Subcutaneous adipose tissue (tissue), 4 donors: ENCODE results near the gene CADM4. TPM values are rescaled to one million over a fixed set of nuclear protein-coding genes. Genes with fewer than 3 reads are reported as not detected.

Source experiments
- small RNA-seq: library from RNA; depleted of rRNA; stranded (forward); fragments of <200 nt; gene quantifications from one replicate; pipeline ENCODE3, GENCODE V24; 2016
- total RNA-seq, 4 donors: library from RNA; depleted of rRNA; stranded (reverse); fragments of >200 nt; gene quantifications; one replicate each; pipeline ENCODE4 v1.1.0, GENCODE V29; 2016
- TF ChIP-seq, protein P1 (sequence below): fragments of 450-650 bp; IDR thresholded peaks from one replicate; pipeline ENCODE4 v1.5.1; 2016; ENCODE audit warnings: low read depth, mild to moderate bottlenecking, control low read depth, antibody characterized with exemption, moderate library complexity

The CADM4 gene
- total RNA-seq, 4 donors from 2014 or later = 0.57 to 31.9 (median 0.92) TPM

- TF ChIP-seq, protein P1, sequence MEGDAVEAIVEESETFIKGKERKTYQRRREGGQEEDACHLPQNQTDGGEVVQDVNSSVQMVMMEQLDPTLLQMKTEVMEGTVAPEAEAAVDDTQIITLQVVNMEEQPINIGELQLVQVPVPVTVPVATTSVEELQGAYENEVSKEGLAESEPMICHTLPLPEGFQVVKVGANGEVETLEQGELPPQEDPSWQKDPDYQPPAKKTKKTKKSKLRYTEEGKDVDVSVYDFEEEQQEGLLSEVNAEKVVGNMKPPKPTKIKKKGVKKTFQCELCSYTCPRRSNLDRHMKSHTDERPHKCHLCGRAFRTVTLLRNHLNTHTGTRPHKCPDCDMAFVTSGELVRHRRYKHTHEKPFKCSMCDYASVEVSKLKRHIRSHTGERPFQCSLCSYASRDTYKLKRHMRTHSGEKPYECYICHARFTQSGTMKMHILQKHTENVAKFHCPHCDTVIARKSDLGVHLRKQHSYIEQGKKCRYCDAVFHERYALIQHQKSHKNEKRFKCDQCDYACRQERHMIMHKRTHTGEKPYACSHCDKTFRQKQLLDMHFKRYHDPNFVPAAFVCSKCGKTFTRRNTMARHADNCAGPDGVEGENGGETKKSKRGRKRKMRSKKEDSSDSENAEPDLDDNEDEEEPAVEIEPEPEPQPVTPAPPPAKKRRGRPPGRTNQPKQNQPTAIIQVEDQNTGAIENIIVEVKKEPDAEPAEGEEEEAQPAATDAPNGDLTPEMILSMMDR = no peak
These were observed 57.2 kb downstream of the CADM4 start for GRCh38 chr19:43582495-43582894.

GRCh38 chr19:43581467-43581866 lies 58.2 kb downstream of the CADM4 start:
- TF ChIP-seq, protein P1 = no peak

- TF ChIP-seq, protein P1 = no peak
These were observed 60.9 kb downstream of the CADM4 start for GRCh38 chr19:43578787-43579186.

- TF ChIP-seq, protein P1 = no peak
These were observed 63.4 kb downstream of the CADM4 start for GRCh38 chr19:43575955-43576878.

GRCh38 chr19:43575156-43575950 lies 64.3 kb downstream of the CADM4 start, which contains the start of the genes PINLYP and XRCC1:
PINLYP (plus strand) TSS chr19:43575801; CDS start chr19:43577192, 1,391 bp downstream.
XRCC1 (minus strand) TSS chr19:43575527; CDS start chr19:43575458, 69 bp downstream.
- TF ChIP-seq, protein P1 = no peak

- TF ChIP-seq, protein P1 = no peak
These were observed 65.1 kb downstream of the CADM4 start for GRCh38 chr19:43574424-43575155.

Small RNA genes lying within 50 kb of the gene (small RNA-seq; reads per million reads assigned to genes)
- gene RN7SL368P = not detected

Other genes with a start within 250 kb of the CADM4 start
- not detected for gene TEX101, start 225.0 kb downstream of the CADM4 start, total RNA-seq
- under 1 TPM in 1 of 4 donors, not detected in 3; 0.34 TPM for gene LYPD3, start 174.2 kb downstream of the CADM4 start, total RNA-seq
- 1 to 10 TPM; 1.9 to 5.7 (median 3.5) TPM for gene PHLDB3, start 135.1 kb downstream of the CADM4 start, total RNA-seq
- gene ETHE1, start 112.6 kb downstream of the CADM4 start, total RNA-seq = 10 to 100 TPM; 20.2 to 36.7 (median 31.3) TPM
- gene ZNF575, start 106.7 kb downstream of the CADM4 start, total RNA-seq = 1 to 10 TPM in 1 of 4 donors, under 1 TPM in 1, not detected in 2; 0.44 to 3.2 TPM
- 10 to 100 TPM; 10.6 to 24.1 (median 19.2) TPM for gene XRCC1, start 64.3 kb downstream of the CADM4 start, total RNA-seq
- gene PINLYP, start 64.0 kb downstream of the CADM4 start, total RNA-seq = 10 to 100 TPM in 1 of 4 donors, 1 to 10 TPM in 3; 3.3 to 11.7 (median 6.0) TPM
- 10 to 100 TPM in 3 of 4 donors, 1 to 10 TPM in 1; 8.5 to 16.0 (median 11.5) TPM for gene IRGQ, start 43.7 kb downstream of the CADM4 start, total RNA-seq
- 10 to 100 TPM in 2 of 4 donors, 1 to 10 TPM in 2; 4.1 to 11.6 (median 9.4) TPM for gene ZNF576, start 43.3 kb downstream of the CADM4 start, total RNA-seq
- gene SRRM5, start 27.8 kb downstream of the CADM4 start, total RNA-seq = under 1 TPM in 3 of 4 donors, not detected in 1; 0.33 to 0.66 (median 0.34) TPM
- 10 to 100 TPM; 11.1 to 27.1 (median 21.4) TPM for gene ZNF428, start 20.2 kb downstream of the CADM4 start, total RNA-seq
- gene PLAUR, start 30.3 kb upstream of the CADM4 start, total RNA-seq = 100 to 1,000 TPM in 1 of 4 donors, 10 to 100 TPM in 3; 13.8 to 102 (median 21.5) TPM
- not detected for gene IRGC, start 76.2 kb upstream of the CADM4 start, total RNA-seq
- 10 to 100 TPM; 10.0 to 17.2 (median 12.7) TPM for gene SMG9, start 115.1 kb upstream of the CADM4 start, total RNA-seq
- gene KCNN4, start 141.1 kb upstream of the CADM4 start, total RNA-seq = 10 to 100 TPM in 1 of 4 donors, 1 to 10 TPM in 2, under 1 TPM in 1; 0.57 to 25.2 (median 3.6) TPM
- gene LYPD5, start 162.6 kb upstream of the CADM4 start, total RNA-seq = under 1 TPM in 3 of 4 donors, not detected in 1; 0.22 to 0.94 (median 0.51) TPM
- 10 to 100 TPM in 1 of 4 donors, 1 to 10 TPM in 3; 5.7 to 10.5 (median 8.1) TPM for gene ZNF283, start 187.5 kb upstream of the CADM4 start, total RNA-seq
- 1 to 10 TPM in 3 of 4 donors, under 1 TPM in 1; 0.49 to 4.1 (median 1.5) TPM for gene ZNF404, start 244.1 kb upstream of the CADM4 start, total RNA-seq